GM19035 (cell line): ENCODE data around the gene CTNNA3.

Experiments
- ATAC-seq: cut with Tn5 transposase; IDR thresholded peaks from one replicate; pipeline ENCODE4 v1.9.1; 2021; ENCODE audit not compliant: unreplicated experiment

The CTNNA3 gene

DNA sequence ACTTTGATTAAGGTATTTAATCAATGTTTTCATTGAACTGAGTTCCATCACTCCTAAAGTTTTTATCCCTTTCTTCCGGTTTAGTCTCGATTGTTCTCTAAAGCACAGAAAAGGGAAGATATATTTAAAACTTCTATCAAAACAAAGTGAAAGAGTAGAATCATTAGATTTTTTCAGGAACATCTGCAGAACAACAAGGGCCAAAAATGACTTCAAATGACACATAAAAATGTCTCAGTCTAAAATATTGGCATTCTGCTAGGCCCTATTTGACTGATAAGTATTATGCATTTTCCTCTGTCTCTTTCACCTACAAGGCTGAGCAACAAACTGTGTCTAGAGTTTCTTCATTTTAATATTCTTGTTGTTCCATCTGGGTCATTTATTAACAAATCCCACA lies 1669.7 kb downstream of the CTNNA3 start:
- no peak for ATAC-seq

- no peak for ATAC-seq
These were observed 1670.8 kb downstream of the CTNNA3 start for GRCh38 chr10:66025186-66025585.

DNA sequence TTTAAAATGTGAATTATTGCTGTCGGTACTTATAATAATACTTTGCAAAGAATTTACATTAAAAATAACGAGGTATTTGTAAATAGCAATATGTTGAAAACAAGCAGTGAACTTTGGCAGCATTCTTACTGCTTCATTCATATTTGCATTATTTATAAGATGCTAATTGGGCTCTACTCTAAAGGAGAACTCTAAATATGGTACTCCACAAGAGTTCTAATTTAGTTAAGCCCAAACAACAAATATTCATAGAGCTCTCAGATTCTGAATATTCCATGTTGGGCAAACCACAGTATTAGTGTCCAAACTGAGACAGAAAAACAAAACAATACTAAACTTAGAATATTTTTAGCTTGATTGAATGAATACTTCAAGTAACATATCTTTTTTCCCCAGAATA lies 1674.6 kb downstream of the CTNNA3 start:
- no peak for ATAC-seq

DNA sequence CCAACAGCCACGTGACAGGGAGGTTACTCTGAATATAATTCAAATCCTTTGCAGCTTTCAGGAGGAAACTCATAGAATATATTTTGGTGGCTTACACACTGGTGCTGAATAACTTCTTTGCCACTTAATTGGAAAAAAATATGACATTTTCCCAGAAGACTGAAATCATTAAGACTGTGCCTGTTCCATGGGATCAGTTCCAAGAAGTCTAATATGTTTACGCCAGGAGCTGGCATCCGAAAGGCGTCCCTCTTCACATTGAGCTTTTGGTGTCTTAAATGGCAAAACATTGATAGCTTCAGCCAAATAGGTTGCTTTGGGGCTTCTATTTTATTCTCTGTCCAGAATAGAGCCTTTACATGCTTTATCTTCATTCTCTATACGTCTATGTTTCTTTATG lies 1687.8 kb downstream of the CTNNA3 start:
- ATAC-seq: no peak

- no peak for ATAC-seq
These were observed 1689.6 kb downstream of the CTNNA3 start for GRCh38 chr10:66006411-66006810.

GRCh38 chr10:65993451-65993850 lies 1702.5 kb downstream of the CTNNA3 start:
- no peak for ATAC-seq

DNA sequence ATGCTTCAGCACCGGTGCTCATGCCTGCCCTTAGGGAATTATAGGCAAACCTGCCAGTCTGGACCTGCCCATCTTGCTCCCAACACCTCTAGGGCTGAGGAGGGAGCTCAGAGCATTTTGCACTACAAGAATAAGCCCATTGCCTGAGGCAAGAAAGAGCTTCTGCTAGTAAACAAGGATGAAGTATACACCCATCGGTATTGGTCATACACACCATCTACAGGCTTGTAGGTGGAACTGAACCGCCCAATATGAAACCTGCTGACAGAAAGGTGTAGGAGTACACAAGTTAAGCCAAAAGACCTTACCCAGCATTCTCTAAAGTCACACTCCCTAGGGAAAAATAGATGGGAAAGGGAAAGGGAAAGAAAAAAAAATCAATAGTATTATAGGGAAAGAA lies 1727.1 kb downstream of the CTNNA3 start:
- no peak for ATAC-seq

- no peak for ATAC-seq
These were observed 1727.6 kb downstream of the CTNNA3 start for GRCh38 chr10:65968437-65968836.

DNA sequence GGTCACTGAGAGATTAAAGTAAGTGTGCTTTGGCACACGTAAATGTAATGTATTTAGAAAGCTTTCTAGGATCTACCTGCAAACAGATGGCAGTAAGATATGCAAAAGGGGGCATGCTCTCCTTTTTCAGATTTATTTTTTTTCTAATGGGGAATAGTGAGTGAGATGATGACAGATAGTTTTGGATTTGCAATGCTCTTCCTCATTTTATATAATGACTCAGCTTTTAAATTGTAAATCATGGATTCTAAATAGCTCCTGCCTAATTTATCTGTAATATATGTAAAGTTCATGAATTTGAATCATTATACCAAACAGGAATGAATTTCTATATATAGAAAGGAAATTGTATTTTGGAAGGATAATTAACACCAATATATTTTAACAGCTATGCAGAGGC lies 1731.8 kb downstream of the CTNNA3 start:
- ATAC-seq: no peak

- no peak for ATAC-seq
These were observed 1743.9 kb downstream of the CTNNA3 start for GRCh38 chr10:65952086-65952485.

- no peak for ATAC-seq
These were observed 1745.9 kb downstream of the CTNNA3 start for GRCh38 chr10:65950075-65950474.

DNA sequence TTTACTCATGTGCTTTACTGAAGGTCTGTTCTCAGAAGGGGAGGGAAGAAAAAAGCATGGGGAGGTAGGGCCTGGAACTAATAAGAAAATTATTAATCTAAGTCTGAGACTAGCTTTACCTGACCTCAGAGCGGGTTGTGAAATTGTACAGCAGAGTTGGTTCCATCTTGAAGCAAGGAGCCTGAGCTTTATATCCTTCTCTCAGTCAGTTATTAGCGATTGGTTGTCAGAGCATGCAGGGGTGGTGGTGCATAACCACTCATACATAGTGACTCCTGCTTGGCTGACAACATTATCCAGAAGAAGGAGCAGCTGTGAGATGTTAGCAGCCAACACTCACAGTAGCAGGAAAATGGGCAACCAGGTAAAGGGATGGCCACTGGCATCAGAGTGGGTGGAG lies 1746.5 kb downstream of the CTNNA3 start:
- ATAC-seq: no peak

GRCh38 chr10:65945061-65945460 lies 1750.9 kb downstream of the CTNNA3 start:
- ATAC-seq: no peak

DNA sequence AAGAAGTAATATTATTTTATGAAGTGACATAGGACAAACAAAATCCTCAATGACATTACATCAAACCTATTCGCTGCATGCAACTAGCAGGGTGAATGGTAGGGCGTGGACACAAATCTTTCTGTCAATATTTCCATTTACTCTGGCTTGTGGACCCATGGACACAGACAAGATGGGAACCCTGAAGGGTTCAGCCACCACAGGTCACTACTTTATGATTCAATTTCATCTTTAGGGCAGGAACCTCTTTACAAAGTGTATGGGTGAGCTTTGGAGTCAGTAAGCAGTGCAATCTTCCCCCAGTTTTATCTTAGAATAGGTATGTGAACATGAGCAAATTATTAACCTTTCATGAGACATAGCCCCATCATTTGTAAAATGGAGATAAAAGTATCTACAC lies 1752.5 kb downstream of the CTNNA3 start:
- ATAC-seq: no peak

GRCh38 chr10:65940816-65941662 lies 1755.0 kb downstream of the CTNNA3 start:
- ATAC-seq: no peak

DNA sequence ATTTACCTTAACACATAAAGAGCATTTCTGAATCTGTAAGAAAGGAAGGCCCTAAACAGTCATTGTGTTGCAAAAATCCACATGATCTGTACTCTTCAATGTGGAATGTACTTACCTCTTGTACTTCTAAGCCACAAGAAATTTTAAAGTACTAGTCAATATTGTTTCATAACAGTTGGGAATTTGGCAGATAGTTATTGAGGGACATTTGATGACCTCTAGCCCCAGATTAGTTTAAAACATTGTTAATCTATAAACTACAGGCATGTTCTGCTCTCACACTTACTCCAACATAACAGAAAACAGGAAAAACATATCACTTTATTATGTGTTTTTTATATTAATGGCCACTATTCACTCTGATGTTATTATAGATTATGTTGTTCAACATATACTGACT lies 1755.9 kb downstream of the CTNNA3 start:
- ATAC-seq: no peak

GRCh38 chr10:65931291-65932070 lies 1764.5 kb downstream of the CTNNA3 start:
- no peak for ATAC-seq

DNA sequence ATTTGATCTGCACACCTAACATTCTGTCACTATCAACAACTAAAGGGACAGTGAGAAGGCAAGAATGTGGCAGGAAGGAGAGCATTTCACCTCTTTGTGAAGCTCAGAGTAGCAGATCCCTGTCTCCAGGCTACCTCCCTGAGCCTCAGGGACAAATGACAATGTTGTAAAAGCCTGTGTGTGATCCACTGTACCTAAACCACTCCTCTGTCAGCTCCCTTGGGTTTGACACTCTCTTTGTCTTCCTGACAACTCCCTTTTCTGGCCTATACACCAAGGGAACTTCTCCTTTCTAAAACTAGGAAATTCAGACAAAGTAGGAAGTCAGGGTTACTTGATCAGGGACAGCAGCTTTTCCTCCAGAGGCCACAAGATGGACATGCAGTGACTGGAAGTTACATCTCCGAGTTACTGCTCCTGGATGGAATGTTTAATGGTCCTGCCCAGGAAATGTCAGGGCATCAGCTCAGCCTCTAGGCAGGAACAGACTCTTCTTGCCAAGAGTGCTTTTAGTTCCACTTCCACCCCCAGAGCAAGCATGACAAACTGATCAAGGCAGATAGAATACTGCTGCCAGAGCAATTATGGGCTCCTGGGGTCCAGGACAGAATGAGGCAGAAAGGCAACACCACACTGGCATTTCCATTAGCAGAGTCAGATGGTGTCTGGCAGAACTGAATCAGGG lies 1784.7 kb downstream of the CTNNA3 start:
- no peak for ATAC-seq

GRCh38 chr10:65910209-65910608 lies 1785.8 kb downstream of the CTNNA3 start:
- no peak for ATAC-seq

DNA sequence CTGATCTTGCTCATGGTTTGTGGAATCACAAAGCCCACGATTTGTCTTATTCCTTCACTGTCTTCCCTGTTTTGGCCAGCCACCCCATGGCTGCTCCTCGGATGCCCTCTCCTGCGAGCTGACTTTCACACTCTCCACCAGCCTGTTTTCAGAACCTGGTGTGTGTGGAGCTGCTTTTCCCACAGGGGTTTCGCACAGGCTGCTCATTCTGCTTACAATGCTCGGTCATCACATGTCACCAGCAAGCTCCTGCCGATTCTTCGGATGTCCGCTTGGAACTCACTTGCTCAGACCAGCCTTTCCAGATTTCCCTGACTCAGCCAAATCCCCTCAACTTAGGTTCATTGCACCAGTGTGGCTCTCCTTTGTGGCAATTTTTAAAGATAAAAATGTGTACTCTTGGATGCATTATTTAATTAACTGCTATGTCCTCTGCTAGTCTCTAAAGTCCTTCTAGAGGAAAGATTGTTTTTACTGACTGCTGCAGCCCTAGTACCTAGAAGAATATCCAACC lies 1788.7 kb downstream of the CTNNA3 start:
- ATAC-seq: no peak

- no peak for ATAC-seq
These were observed 1792.4 kb downstream of the CTNNA3 start for GRCh38 chr10:65903620-65904019.
